ENCODE results near the gene CASS4.

CASS4 gene

GRCh38 chr20:56372850-56373249 lies 39.2 kb upstream of the CASS4 start:
- DNase-seq (ENCODE audit: low read depth in 2 of 2) = no peak
- no peak for TF ChIP-seq CTCF (IDR thresholded peaks at IDR 0.05; ENCODE audit: low read depth, low read length)
- no peak overlapping the region for H3K4me3 ChIP-seq (replicated peaks in 1 of 2; ENCODE audit: low read depth in 2 of 2, low read length in 2 of 2)

- H3K4me3 ChIP-seq (replicated peaks in 1 of 2; ENCODE audit: low read depth in 2 of 2, low read length in 2 of 2) = no peak overlapping the region
- DNase-seq (ENCODE audit: low read depth in 2 of 2) = peak; percentile 96 to 97
- TF ChIP-seq CTCF (IDR thresholded peaks at IDR 0.05; ENCODE audit: low read depth, low read length) = no peak
Observed at GRCh38 chr20:56373942-56374341, 38.1 kb upstream of the CASS4 start.

- TF ChIP-seq CTCF (IDR thresholded peaks at IDR 0.05; ENCODE audit: low read depth, low read length) = no peak
- no peak overlapping the region for H3K4me3 ChIP-seq (replicated peaks in 1 of 2; ENCODE audit: low read depth in 2 of 2, low read length in 2 of 2)
- DNase-seq (ENCODE audit: low read depth in 2 of 2) = no peak
Observed at GRCh38 chr20:56376331-56376730, 35.7 kb upstream of the CASS4 start.

GRCh38 chr20:56378386-56378785 lies 33.7 kb upstream of the CASS4 start:
- no peak for DNase-seq (ENCODE audit: low read depth in 2 of 2)
- no peak for TF ChIP-seq CTCF (IDR thresholded peaks at IDR 0.05; ENCODE audit: low read depth, low read length)
- no peak overlapping the region for H3K4me3 ChIP-seq (replicated peaks in 1 of 2; ENCODE audit: low read depth in 2 of 2, low read length in 2 of 2)

- TF ChIP-seq CTCF (IDR thresholded peaks at IDR 0.05; ENCODE audit: low read depth, low read length) = no peak
- H3K4me3 ChIP-seq (replicated peaks in 1 of 2; ENCODE audit: low read depth in 2 of 2, low read length in 2 of 2) = no peak overlapping the region
- DNase-seq (ENCODE audit: low read depth in 2 of 2) = peak; percentile 29 to 83
Observed at GRCh38 chr20:56380375-56380774, 31.7 kb upstream of the CASS4 start.

- no peak for TF ChIP-seq CTCF (IDR thresholded peaks at IDR 0.05; ENCODE audit: low read depth, low read length)
- H3K4me3 ChIP-seq (replicated peaks in 1 of 2; ENCODE audit: low read depth in 2 of 2, low read length in 2 of 2) = no peak overlapping the region
- no peak for DNase-seq (ENCODE audit: low read depth in 2 of 2)
Observed at GRCh38 chr20:56381501-56381900, 30.6 kb upstream of the CASS4 start.

GRCh38 chr20:56382696-56383095 lies 29.4 kb upstream of the CASS4 start:
- no peak for DNase-seq (ENCODE audit: low read depth in 2 of 2)
- H3K4me3 ChIP-seq (replicated peaks in 1 of 2; ENCODE audit: low read depth in 2 of 2, low read length in 2 of 2) = no peak overlapping the region
- no peak for TF ChIP-seq CTCF (IDR thresholded peaks at IDR 0.05; ENCODE audit: low read depth, low read length)
